GM19193 (cell line): ENCODE measurements around the gene FAM241A.
A peak's percentile ranks its signal among the peaks of the same experiment; 100 is the strongest.

Source experiments
- POLR2A ChIP-seq: IDR thresholded peaks from 4 replicates; pipeline ENCODE4 v1.6.1; 2011; ENCODE audit not compliant: insufficient read depth, insufficient read length; ENCODE audit errors: extremely low read depth

FAM241A gene

GRCh38 chr4:112225157-112225556 lies 79.9 kb downstream of the FAM241A start:
- TF ChIP-seq POLR2A: no peak

DNA sequence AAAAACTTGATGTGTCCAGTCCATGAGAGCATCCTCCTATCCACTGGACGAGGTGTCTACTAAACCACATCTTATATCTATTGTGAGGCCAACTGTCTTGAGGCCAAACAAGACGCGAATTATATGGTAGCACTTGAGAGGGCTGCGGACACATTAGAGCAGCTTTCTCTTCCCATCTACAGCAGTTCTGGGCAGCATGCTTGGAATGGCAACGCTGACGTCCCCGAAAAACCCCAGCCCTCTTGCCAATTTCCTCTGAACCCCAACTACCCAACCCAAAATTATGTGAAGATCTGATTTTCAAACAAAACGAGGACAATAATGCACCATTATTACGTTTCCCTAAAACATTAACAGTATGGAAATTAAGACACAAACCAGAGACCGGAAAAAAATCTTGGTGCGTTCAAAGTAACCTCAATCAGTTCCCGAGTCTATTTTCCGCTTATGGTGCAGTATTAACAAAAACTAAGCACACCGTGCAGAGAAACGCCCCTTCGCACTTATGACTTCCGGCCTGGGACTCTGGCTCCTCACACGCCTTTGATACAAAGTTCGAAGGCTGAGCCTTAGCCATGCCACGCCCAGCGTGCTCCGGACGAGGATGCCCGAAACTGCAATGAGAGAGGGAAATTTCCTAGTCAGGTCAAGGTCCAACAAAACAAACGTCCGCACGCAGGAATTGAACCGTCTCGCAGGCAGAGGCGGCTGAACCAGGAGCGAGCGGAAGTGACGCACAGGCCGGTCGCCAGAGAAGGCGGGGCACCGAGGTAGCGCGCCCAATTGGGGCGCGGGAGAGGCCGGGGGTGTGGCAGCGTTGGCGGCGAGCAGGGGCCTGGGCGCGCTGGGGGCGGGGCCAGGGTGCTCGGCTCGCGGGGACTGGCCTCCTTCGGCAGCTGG lies 85.9 kb downstream of the FAM241A start:
- TF ChIP-seq POLR2A: no peak

GRCh38 chr4:112231779-112232713 lies 86.8 kb downstream of the FAM241A start, which contains the start of gene AP1AR:
AP1AR (plus strand) TSS chr4:112231787; CDS start chr4:112232092, 305 bp downstream.
- TF ChIP-seq POLR2A: peak; percentile 87

- no peak for TF ChIP-seq POLR2A
These were observed 89.8 kb downstream of the FAM241A start for GRCh38 chr4:112234952-112235609.

- no peak for TF ChIP-seq POLR2A
These were observed 90.8 kb downstream of the FAM241A start for GRCh38 chr4:112236040-112236439.

DNA sequence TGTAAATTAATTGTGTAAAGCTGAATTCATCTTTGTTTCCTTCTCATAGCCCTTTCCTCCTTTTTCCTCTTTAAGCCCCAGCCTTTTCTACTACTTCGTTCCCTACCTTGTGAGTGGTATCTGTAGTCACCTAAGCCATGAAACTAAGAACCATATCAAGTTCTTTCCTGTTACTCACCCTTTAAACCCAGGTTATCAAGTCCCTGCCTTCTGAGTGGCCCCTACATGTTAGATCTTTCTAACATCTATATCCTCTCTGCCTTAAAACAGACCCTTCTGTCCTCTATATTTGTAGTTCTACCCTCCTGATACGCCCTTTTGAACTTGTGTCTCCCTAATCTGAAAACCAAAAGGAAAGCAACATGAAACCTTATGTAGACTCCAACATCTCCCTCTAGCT lies 93.6 kb downstream of the FAM241A start:
- no peak for TF ChIP-seq POLR2A
